ENCODE data around the gene MRPL58.
"Not testable (repeated sequence)": the region's sequence is repeated elsewhere in the genome, so short reads cannot be mapped to it uniquely, and the experiment has no call there.

The MRPL58 gene

DNA sequence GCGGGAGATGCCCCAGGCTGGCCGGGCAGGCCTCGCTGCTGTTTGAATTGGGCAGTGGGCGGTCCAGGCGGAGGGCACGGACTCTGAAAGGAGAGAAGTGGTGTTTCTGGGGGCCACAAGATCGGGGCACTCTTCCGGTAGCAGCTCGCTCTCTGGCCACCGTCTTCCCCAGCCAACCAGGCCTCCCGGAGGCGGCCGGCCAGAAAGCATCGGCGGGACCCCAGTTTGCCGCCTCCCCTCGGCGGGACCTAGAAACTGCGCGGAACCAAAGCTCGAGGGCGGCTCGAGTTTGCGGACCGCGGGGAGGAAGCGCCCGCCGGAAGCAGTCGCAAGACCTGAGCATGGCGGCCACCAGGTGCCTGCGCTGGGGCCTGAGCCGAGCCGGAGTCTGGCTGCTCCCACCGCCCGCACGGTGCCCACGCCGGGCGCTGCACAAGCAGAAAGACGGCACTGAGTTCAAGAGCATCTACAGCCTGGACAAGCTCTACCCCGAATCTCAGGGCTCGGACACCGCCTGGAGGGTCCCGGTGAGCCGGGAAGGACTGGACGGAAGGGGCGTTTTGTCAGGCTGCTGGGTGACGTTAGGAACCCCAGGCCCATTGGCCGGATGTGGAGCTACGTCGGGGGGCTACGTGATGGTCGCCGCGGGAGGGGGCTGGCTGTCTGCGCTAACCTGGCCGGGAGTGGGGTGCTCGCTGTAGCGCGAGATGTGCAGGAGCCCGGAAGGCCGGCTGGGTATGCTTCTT is at the start of gene MRPL58:
MRPL58 (plus strand) TSS at position 325 of the 746 bp plus-strand sequence; CDS start at position 342, 17 bp downstream.
- H3K4me3 ChIP-seq (ENCODE audit: low read depth, low read length): peak within 1 kb of the TSS; percentile 48
- TF ChIP-seq, protein P1, sequence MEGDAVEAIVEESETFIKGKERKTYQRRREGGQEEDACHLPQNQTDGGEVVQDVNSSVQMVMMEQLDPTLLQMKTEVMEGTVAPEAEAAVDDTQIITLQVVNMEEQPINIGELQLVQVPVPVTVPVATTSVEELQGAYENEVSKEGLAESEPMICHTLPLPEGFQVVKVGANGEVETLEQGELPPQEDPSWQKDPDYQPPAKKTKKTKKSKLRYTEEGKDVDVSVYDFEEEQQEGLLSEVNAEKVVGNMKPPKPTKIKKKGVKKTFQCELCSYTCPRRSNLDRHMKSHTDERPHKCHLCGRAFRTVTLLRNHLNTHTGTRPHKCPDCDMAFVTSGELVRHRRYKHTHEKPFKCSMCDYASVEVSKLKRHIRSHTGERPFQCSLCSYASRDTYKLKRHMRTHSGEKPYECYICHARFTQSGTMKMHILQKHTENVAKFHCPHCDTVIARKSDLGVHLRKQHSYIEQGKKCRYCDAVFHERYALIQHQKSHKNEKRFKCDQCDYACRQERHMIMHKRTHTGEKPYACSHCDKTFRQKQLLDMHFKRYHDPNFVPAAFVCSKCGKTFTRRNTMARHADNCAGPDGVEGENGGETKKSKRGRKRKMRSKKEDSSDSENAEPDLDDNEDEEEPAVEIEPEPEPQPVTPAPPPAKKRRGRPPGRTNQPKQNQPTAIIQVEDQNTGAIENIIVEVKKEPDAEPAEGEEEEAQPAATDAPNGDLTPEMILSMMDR (IDR thresholded peaks at IDR 0.05; ENCODE audit: borderline replicate concordance, insufficient read depth, low read depth, low read length): peak; percentile 40; the same call in 1 of the 2 replicates

DNA sequence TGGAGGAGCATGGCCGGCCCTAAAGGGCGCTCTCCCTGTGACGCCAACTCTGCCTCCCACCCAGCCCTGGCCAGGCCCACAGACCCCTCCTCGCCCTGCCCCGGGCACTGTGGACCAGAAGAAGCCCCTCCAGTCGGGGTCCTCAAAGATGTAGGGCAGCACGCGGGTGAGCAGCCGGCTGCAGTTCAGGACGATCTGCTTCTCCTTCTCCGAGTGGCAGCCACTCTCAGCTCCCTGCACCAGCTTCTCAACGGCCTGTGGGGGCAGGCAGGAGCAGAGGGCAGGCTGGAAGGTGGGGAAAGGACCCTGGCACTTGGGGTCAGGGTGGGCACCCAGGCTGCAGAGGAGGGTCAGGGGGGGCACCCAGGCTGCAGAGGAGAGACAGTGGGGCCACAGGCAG is 48.8 kb upstream of the MRPL58 start:
- no peak overlapping the region for H3K4me3 ChIP-seq (ENCODE audit: low read depth, low read length)
- TF ChIP-seq, protein P1 (IDR thresholded peaks at IDR 0.05; ENCODE audit: borderline replicate concordance, insufficient read depth, low read depth, low read length): 0 out of 2 replicates have a peak, but pooled peaks have one; percentile 9

DNA sequence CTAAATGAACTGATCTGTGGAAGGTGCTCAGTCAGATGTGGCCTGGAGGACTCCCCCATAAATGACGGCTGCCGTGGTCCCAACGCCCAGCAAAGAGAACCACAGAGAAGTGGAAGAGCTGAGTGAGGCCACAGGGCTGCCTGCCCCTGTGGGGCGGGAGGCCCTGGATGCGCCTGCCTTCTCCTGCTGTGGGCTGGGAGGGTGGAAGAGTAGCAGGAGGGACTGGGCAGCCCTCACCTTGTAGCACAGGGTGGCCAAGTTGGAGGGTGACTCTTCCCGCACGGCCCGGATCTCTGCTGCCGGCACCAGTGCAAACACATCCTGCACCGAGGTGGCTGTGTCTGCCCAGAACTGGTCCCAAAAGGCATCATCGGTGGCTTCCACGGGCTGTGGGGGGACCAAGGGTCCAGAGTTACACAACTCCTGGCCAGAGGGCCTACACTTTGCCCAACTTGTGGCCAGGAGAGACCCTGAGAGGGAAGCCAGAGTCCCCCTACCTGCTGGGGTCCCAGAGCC is 48.2 kb upstream of the MRPL58 start:
- TF ChIP-seq, protein P1 (IDR thresholded peaks at IDR 0.05; ENCODE audit: borderline replicate concordance, insufficient read depth, low read depth, low read length): no peak
- H3K4me3 ChIP-seq (ENCODE audit: low read depth, low read length): no peak overlapping the region

- no peak overlapping the region for H3K4me3 ChIP-seq (ENCODE audit: low read depth, low read length)
- TF ChIP-seq, protein P1 (IDR thresholded peaks at IDR 0.05; ENCODE audit: borderline replicate concordance, insufficient read depth, low read depth, low read length): no peak
Observed at GRCh38 chr17:74964988-74965622, 47.4 kb upstream of the MRPL58 start.

DNA sequence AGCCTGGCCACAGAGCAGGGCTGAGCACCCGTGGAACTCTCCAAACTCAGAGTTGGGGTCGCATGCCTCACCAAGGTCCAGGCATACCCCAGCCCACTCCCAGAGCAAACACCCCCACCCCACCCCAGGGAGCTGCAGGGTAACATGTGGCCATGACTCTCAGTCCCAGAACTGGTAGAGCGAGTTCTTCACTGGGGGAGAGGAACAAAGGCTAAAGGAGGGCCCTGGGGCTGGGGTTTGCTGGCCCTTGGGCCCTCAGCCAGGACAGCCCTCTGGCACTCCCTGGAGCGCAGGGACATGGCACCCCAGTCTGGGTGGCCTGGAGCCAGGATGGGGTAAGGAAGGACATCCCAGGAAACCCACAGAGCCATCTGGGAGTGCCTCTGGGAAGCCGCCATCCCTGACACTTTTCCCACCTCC is 44.1 kb upstream of the MRPL58 start:
- TF ChIP-seq, protein P1 (IDR thresholded peaks at IDR 0.05; ENCODE audit: borderline replicate concordance, insufficient read depth, low read depth, low read length): no peak
- H3K4me3 ChIP-seq (ENCODE audit: low read depth, low read length): no peak overlapping the region

DNA sequence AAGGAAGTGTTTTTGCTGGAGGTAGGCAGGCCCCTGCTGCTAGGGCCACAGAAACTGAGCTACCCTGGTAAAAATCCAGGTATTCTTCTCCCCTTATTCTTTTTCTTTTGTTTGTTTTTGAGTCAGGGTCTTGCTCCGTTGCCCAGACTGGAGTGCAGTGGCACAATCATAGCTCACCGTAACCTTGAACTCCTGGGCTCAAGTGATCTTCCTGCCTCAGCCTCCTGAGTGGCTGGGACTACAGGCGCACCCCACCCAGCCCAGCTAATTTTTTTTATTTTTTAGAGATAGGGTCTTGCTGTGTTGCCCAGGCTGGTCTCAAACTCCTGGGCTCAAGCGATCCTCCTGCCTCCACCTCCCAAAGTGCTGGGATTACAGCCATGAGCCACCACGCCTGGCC is 43.0 kb upstream of the MRPL58 start:
- not testable (repeated sequence) for H3K4me3 ChIP-seq (ENCODE audit: low read depth, low read length)

- no peak overlapping the region for H3K4me3 ChIP-seq (ENCODE audit: low read depth, low read length)
- TF ChIP-seq, protein P1 (IDR thresholded peaks at IDR 0.05; ENCODE audit: borderline replicate concordance, insufficient read depth, low read depth, low read length): no peak
Observed at GRCh38 chr17:74970395-74970794, 42.1 kb upstream of the MRPL58 start.

Measured in GM12875 (cell line).